ENCODE data around the gene CRACDL.

- TF ChIP-seq POLR2A (IDR thresholded peaks at IDR 0.05): no peak
- no peak for TF ChIP-seq CTCF (IDR thresholded peaks at IDR 0.05)
- no peak for TF ChIP-seq POLR2AphosphoS5 (IDR thresholded peaks at IDR 0.05)
Observed at GRCh38 chr2:98959810-98960507, 23.9 kb upstream of the CRACDL start.

All from prostate gland (tissue), 2 donors.